ENCODE results near the gene LRRC8A.

The LRRC8A gene

GRCh38 chr9:128910906-128911305 is 29.0 kb downstream of the LRRC8A start:
- no peak for DNase-seq (ENCODE audit: low read depth, low spot score)
- in situ Hi-C loops (cut with HindIII; ENCODE audit: low sequenced_read_pairs): no loop called here
- TF ChIP-seq, protein P1, sequence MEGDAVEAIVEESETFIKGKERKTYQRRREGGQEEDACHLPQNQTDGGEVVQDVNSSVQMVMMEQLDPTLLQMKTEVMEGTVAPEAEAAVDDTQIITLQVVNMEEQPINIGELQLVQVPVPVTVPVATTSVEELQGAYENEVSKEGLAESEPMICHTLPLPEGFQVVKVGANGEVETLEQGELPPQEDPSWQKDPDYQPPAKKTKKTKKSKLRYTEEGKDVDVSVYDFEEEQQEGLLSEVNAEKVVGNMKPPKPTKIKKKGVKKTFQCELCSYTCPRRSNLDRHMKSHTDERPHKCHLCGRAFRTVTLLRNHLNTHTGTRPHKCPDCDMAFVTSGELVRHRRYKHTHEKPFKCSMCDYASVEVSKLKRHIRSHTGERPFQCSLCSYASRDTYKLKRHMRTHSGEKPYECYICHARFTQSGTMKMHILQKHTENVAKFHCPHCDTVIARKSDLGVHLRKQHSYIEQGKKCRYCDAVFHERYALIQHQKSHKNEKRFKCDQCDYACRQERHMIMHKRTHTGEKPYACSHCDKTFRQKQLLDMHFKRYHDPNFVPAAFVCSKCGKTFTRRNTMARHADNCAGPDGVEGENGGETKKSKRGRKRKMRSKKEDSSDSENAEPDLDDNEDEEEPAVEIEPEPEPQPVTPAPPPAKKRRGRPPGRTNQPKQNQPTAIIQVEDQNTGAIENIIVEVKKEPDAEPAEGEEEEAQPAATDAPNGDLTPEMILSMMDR (IDR thresholded peaks at IDR 0.05; ENCODE audit: low read depth, low read length): no peak
- no peak overlapping the region for H3K4me3 ChIP-seq (ENCODE audit: low read depth, low read length)

GRCh38 chr9:128911529-128912035 is 29.6 kb downstream of the LRRC8A start:
- no peak overlapping the region for H3K4me3 ChIP-seq (ENCODE audit: low read depth, low read length)
- TF ChIP-seq, protein P1 (IDR thresholded peaks at IDR 0.05; ENCODE audit: low read depth, low read length): no peak
- in situ Hi-C loops (cut with HindIII; ENCODE audit: low sequenced_read_pairs): no loop called here
- peak; percentile 54 for DNase-seq (ENCODE audit: low read depth, low spot score)

- no peak overlapping the region for H3K4me3 ChIP-seq (ENCODE audit: low read depth, low read length)
- TF ChIP-seq, protein P1 (IDR thresholded peaks at IDR 0.05; ENCODE audit: low read depth, low read length): no peak
- in situ Hi-C loops (cut with HindIII; ENCODE audit: low sequenced_read_pairs): no loop called here
- peak; percentile 88 for DNase-seq (ENCODE audit: low read depth, low spot score)
These were observed 30.4 kb downstream of the LRRC8A start for GRCh38 chr9:128912270-128912853.

- in situ Hi-C loops (cut with HindIII; ENCODE audit: low sequenced_read_pairs): no loop called here
- no peak for DNase-seq (ENCODE audit: low read depth, low spot score)
- H3K4me3 ChIP-seq (ENCODE audit: low read depth, low read length): no peak overlapping the region
- TF ChIP-seq, protein P1 (IDR thresholded peaks at IDR 0.05; ENCODE audit: low read depth, low read length): no peak
These were observed 31.3 kb downstream of the LRRC8A start for GRCh38 chr9:128913048-128913900.

GRCh38 chr9:128913995-128914772 is 32.3 kb downstream of the LRRC8A start:
- in situ Hi-C loops (cut with HindIII; ENCODE audit: low sequenced_read_pairs): no loop called here
- TF ChIP-seq, protein P1 (IDR thresholded peaks at IDR 0.05; ENCODE audit: low read depth, low read length): no peak
- no peak overlapping the region for H3K4me3 ChIP-seq (ENCODE audit: low read depth, low read length)

GRCh38 chr9:128916204-128916603 is 34.3 kb downstream of the LRRC8A start:
- in situ Hi-C loops (cut with HindIII; ENCODE audit: low sequenced_read_pairs): no loop called here
- TF ChIP-seq, protein P1 (IDR thresholded peaks at IDR 0.05; ENCODE audit: low read depth, low read length): no peak
- DNase-seq (ENCODE audit: low read depth, low spot score): no peak
- H3K4me3 ChIP-seq (ENCODE audit: low read depth, low read length): no peak overlapping the region

More at GRCh38 chr9:128913995-128914772, 32.3 kb downstream of the LRRC8A start:
- DNase-seq (ENCODE audit: low read depth, low spot score): no peak
